Measurements from ENCODE around the gene C1orf105.

The C1orf105 gene

DNA sequence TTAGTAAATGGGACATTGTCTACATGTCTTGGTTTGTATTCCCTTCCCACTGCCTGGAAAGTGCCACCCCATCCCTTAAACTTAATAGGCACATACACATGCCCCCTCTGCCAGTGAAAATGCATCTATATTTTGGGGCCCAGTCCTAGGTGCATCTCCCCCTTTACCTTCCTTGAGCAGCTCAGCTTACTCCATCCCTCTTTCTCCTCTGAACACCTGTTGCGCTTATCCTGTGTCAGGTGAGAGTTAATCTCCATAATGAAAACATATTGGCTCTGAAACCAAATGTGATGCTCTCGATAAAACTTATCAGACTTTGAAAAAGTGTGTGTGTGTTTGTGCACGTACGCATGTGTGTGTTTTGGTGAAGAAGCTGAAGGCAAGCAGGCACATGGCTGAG is 97.1 kb downstream of the C1orf105 start:
- no peaks in the 10 kb centered on the region for H3K9me3 ChIP-seq (ENCODE audit: control insufficient read depth, low read depth, low read length)
- H3K27me3 ChIP-seq (ENCODE audit: control insufficient read depth, insufficient read depth, low read length) = no peaks in the 10 kb centered on the region
- no peaks in the 10 kb centered on the region for H3K36me3 ChIP-seq (ENCODE audit: control insufficient read depth, low read depth, low read length)
- no peak overlapping the region for H3K4me3 ChIP-seq (ENCODE audit: low read length)
- no peak overlapping the region for H3K9ac ChIP-seq (ENCODE audit: low read length)
- no peaks in the 10 kb centered on the region for H3K4me1 ChIP-seq (ENCODE audit: control insufficient read depth, low read depth, low read length)
- H3K27ac ChIP-seq (ENCODE audit: low read length) = no peak overlapping the region

Data from iPS-18a (cell line).